Measurements from ENCODE around the gene PGK1.
"Not testable (repeated sequence)": the region's sequence is repeated elsewhere in the genome, so short reads cannot be mapped to it uniquely, and the experiment has no call there.

The PGK1 gene

GRCh38 chrX:78103623-78104446 lies at the start of gene PGK1:
PGK1 (plus strand) TSS chrX:78104248; CDS start chrX:78104341, 93 bp downstream.
- DNase-seq (ENCODE audit: low read depth) = peak; percentile 82

GRCh38 chrX:78063687-78064086 lies 40.4 kb upstream of the PGK1 start:
- DNase-seq (ENCODE audit: low read depth) = no peak

GRCh38 chrX:78064152-78064551 lies 39.9 kb upstream of the PGK1 start:
- DNase-seq (ENCODE audit: low read depth) = no peak

- DNase-seq (ENCODE audit: low read depth) = not testable (repeated sequence)
Measured at GRCh38 chrX:78064698-78065601, 39.1 kb upstream of the PGK1 start.

GRCh38 chrX:78066110-78066509 lies 37.9 kb upstream of the PGK1 start:
- no peak for DNase-seq (ENCODE audit: low read depth)

- no peak for DNase-seq (ENCODE audit: low read depth)
Measured at GRCh38 chrX:78071331-78071730, 32.7 kb upstream of the PGK1 start.

GRCh38 chrX:78073147-78074077 lies 30.6 kb upstream of the PGK1 start:
- not testable (repeated sequence) for DNase-seq (ENCODE audit: low read depth)

GRCh38 chrX:78074088-78074487 lies 30.0 kb upstream of the PGK1 start:
- DNase-seq (ENCODE audit: low read depth) = no peak

GRCh38 chrX:78075787-78076389 lies 28.2 kb upstream of the PGK1 start:
- DNase-seq (ENCODE audit: low read depth) = no peak

GRCh38 chrX:78081413-78081812 lies 22.6 kb upstream of the PGK1 start:
- not testable (repeated sequence) for DNase-seq (ENCODE audit: low read depth)

GRCh38 chrX:78092296-78092695 lies 11.8 kb upstream of the PGK1 start:
- no peak for DNase-seq (ENCODE audit: low read depth)

GRCh38 chrX:78098108-78098507 lies 5.9 kb upstream of the PGK1 start:
- no peak for DNase-seq (ENCODE audit: low read depth)

GRCh38 chrX:78102091-78102490 lies 2.0 kb upstream of the PGK1 start:
- no peak for DNase-seq (ENCODE audit: low read depth)

GRCh38 chrX:78103001-78103622 lies 936 bp upstream of the PGK1 start:
- no peak for DNase-seq (ENCODE audit: low read depth)

- no peak for DNase-seq (ENCODE audit: low read depth)
Measured at GRCh38 chrX:78104447-78105176, 564 bp downstream of the PGK1 start.

GRCh38 chrX:78105944-78106650 lies 2.0 kb downstream of the PGK1 start:
- DNase-seq (ENCODE audit: low read depth) = no peak

GRCh38 chrX:78106651-78106986 lies 2.6 kb downstream of the PGK1 start:
- DNase-seq (ENCODE audit: low read depth) = no peak

- DNase-seq (ENCODE audit: low read depth) = no peak
Measured at GRCh38 chrX:78109458-78109857, 5.4 kb downstream of the PGK1 start.

GRCh38 chrX:78111140-78111931 lies 7.3 kb downstream of the PGK1 start:
- no peak for DNase-seq (ENCODE audit: low read depth)
